PC-9 (cell line): Measurements from ENCODE around the gene AFAP1L1.

Experiments used
- EZH2 ChIP-seq: fragments of 200-600 bp; sonication (generic); IDR thresholded peaks from 2 replicates; pipeline ENCODE4 v1.8.0; 2017; ENCODE audit warnings: antibody characterized with exemption, low read depth
- TF ChIP-seq, protein P1 (sequence below): fragments of 200-600 bp; sonication (generic); conservative IDR thresholded peaks from 2 replicates; pipeline ENCODE4 v1.6.1; 2017; ENCODE audit warnings: mixed run types, antibody characterized with exemption, mild to moderate bottlenecking, moderate library complexity

DNA sequence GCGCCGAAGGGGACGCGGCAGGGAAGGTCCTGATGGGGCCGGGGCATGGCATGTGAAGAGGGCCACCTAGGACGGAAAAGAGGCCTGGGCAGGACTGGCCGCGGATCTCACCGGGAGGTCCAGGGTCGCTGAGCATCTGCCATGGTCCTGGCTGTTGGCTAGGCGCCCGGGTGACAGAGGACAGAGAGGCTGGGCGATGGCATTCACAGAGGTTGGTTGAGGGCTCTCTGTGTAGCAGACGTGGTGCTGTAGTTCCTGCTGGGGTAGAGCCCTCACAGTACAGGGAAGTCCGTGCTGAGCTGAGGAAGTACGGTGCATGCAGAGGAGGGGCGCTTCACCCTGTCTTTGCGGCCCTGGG, 86.6 kb downstream of the AFAP1L1 start:
- TF ChIP-seq, protein P1, sequence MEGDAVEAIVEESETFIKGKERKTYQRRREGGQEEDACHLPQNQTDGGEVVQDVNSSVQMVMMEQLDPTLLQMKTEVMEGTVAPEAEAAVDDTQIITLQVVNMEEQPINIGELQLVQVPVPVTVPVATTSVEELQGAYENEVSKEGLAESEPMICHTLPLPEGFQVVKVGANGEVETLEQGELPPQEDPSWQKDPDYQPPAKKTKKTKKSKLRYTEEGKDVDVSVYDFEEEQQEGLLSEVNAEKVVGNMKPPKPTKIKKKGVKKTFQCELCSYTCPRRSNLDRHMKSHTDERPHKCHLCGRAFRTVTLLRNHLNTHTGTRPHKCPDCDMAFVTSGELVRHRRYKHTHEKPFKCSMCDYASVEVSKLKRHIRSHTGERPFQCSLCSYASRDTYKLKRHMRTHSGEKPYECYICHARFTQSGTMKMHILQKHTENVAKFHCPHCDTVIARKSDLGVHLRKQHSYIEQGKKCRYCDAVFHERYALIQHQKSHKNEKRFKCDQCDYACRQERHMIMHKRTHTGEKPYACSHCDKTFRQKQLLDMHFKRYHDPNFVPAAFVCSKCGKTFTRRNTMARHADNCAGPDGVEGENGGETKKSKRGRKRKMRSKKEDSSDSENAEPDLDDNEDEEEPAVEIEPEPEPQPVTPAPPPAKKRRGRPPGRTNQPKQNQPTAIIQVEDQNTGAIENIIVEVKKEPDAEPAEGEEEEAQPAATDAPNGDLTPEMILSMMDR = no peak
- TF ChIP-seq EZH2 = no peak
